ENCODE measurements around the gene PSMA2.
A peak's percentile ranks its signal among the peaks of the same experiment; 100 is the strongest.

PSMA2 gene

GRCh38 chr7:42876182-42877068, 55.5 kb downstream of the PSMA2 start:
- no peak overlapping the region for H3K4me3 ChIP-seq (ENCODE audit: low read depth, low read length)
- TF ChIP-seq CTCF (IDR thresholded peaks at IDR 0.05; ENCODE audit: borderline replicate concordance, insufficient read depth, low read depth, low read length) = peak; percentile 68

- no peak overlapping the region for H3K4me3 ChIP-seq (ENCODE audit: low read depth, low read length)
- no peak for TF ChIP-seq CTCF (IDR thresholded peaks at IDR 0.05; ENCODE audit: borderline replicate concordance, insufficient read depth, low read depth, low read length)
These were observed 62.6 kb downstream of the PSMA2 start for GRCh38 chr7:42869131-42870020.

- H3K4me3 ChIP-seq (ENCODE audit: low read depth, low read length) = no peak overlapping the region
- no peak for TF ChIP-seq CTCF (IDR thresholded peaks at IDR 0.05; ENCODE audit: borderline replicate concordance, insufficient read depth, low read depth, low read length)
These were observed 63.5 kb downstream of the PSMA2 start for GRCh38 chr7:42868480-42868879.

All from GM12875 (cell line).